Activated CD8-positive, alpha-beta memory T cell treated with anti-CD3 and anti-CD28 coated beads, Interleukin-2, amount 50 U/mL, for 24 hours (primary cell): ENCODE results near the gene BCAS3.

Experiments
- DNase-seq: peaks from one replicate; pipeline ENCODE4 v3.0.0-alpha.2; 2020; ENCODE audit errors: extremely low read depth

BCAS3 gene

GRCh38 chr17:61408151-61409041, 730.7 kb downstream of the BCAS3 start:
- no peak for DNase-seq

GRCh38 chr17:61409301-61410112, 731.9 kb downstream of the BCAS3 start:
- DNase-seq, result no peak

GRCh38 chr17:61410141-61411010, 732.7 kb downstream of the BCAS3 start:
- DNase-seq, result no peak

GRCh38 chr17:61411011-61411260, 733.3 kb downstream of the BCAS3 start:
- DNase-seq, result no peak

GRCh38 chr17:61411261-61412142, 733.9 kb downstream of the BCAS3 start:
- no peak for DNase-seq

DNA sequence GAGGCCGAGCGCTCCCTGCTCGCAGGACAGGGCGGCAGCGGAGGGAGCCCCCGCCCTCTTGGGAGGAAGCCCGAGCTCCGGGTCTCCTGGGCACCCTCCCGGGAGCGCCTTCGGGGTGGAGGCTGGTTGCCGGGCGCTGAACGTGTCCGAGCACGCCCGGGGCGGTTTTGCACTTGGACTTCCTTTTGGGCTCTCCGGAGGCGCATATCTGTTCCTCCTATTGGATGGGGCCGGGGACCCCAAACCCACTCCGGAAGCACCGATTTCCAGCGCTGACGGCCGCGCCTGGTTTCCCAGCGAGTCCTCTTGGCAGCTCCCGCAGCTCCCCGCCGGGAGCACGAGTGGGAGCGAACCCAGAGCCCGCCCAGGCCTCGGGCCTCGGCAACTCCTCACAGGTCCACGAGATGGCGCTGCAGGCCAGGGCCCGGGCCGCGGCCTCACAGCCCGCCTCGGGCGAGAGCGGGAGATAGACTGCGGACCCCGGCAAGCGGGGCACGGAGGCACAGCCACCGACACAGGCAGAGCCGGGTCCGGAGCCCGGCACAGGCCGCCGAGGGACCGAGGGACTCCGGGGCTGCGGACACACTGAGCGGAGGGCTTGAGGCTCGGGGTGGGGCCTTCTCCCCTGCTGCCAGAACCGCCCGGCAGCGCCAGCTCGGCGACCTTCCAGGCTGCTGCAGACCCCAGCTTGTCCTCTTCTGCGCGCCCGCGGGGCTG, 734.6 kb downstream of the BCAS3 start:
- no peak for DNase-seq

- DNase-seq, result no peak
These were observed 735.4 kb downstream of the BCAS3 start for GRCh38 chr17:61412860-61413660.

DNA sequence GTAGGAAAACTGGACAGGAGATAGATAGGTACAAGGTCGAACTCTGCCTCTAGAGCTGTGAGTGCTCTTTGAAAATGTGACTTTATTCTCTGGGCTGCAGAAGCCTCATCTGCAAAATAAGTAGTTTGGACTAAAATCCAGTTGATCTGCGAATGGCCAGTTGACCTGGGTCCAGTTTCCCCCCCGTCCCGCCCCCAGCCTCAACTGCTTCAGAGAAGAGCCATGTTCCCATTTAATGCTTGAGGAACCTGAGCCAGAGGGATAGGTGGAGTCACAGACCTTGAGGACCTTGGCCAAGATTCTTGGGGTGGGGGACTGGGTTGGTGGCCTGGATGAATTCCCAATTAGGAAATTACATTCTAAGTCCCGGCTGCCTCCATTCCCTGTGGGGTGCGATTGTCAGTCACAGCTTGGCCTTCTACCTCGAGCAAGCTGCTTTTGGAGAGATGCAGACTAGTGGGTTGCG, 736.0 kb downstream of the BCAS3 start:
- DNase-seq, result no peak

DNA sequence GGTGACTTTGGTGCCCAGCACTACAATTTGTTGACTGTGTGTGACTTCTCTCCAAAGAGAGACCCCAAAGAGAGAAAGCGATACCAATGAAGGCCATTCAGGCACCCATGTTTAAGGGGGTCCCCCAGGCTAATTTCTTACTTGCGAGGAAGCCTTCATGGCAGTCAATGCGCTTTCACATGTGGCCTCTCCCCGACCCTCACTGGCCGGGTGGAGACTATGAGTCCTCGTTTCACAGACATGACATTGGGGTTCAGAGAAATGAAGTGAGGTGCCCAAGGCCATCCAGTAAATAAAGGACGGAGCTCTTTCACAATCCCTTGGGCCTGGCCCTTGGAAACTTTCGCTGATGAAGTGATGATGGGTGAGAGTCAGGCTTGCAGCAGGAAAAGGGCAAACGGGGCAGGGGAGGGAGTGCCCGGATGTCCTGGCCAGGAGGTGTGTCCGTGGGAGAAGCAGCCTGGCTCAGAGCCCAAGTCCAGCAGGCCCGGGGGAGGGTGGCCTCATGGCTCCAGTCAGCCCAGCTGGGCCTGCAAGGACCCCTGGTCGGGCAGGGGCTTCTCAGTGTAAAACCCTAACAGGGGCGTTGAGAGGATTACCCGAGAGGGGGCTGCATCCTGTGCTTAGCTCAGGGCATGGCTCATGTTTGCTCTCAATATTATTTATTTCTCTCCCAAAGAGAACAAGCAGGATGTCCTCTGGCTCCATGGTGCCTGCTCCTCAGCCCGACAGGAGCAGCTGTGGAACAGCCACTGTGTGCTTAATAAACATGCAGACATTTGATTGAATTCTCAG, 736.7 kb downstream of the BCAS3 start:
- no peak for DNase-seq

DNA sequence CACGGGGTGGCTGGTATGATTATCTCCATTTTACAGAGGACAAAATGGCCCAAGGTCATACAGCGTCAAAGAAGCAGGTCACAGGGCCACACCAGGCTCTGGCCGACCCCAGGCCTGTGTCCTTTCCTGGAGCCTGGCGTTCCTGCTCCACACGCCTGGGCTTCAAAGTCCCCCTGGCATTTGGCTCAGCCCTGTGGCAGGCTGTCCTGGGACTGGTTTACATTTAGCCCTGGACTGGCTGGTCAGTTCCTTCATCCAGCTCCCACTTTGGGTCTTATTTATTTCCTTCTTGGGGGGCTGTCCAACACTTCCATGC, 737.2 kb downstream of the BCAS3 start:
- no peak for DNase-seq

GRCh38 chr17:61415374-61416210, 737.9 kb downstream of the BCAS3 start:
- DNase-seq, result no peak

- no peak for DNase-seq
These were observed 738.5 kb downstream of the BCAS3 start for GRCh38 chr17:61416211-61416539.

- DNase-seq, result peak; percentile 32
These were observed 739.1 kb downstream of the BCAS3 start for GRCh38 chr17:61416540-61417363.

GRCh38 chr17:61418449-61418848, 740.8 kb downstream of the BCAS3 start:
- DNase-seq, result no peak

DNA sequence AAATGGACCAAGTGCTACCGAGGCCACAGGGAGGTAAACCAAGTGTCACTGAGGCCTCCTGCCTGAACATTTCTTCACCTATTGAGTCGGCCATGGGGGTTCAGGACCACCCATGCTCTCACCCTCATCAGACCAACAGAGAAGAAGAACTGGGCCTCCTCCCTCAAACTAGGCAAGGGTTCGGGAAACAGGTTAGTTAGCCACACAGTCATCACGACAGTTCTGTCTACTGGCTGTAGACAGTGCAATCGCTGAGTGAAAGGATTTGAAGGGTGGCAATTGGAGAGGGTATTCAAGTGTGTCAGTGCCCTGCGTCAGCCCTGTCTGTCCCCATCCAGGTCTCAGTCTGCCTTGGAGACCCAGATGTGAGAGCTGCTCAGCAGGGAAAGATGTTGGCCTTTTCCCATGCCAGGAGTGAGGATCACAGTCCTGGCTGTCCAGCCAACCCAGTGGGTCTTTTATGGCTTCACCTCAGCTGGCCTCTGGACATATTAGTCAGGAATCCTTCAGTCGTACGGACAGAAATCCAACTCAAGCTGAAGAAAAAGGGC, 741.9 kb downstream of the BCAS3 start:
- no peak for DNase-seq

- no peak for DNase-seq
These were observed 742.4 kb downstream of the BCAS3 start for GRCh38 chr17:61420052-61420451.
